Left lung (tissue), 10 donors: ENCODE data around the gene MAP3K4. TPM values are rescaled to one million over a fixed set of nuclear protein-coding genes. Genes with fewer than 3 reads are reported as not detected.

Experiments
- ATAC-seq: fragments of 200-7000 bp; cut with Tn5 transposase; one replicate; pipeline ENCODE4 v1.9.1; 2020; ENCODE audit warnings: moderate library complexity
- DNase-seq, 4 donors: peaks; one replicate each; pipeline ENCODE4 v3.0.0-alpha.2; 2013 to 2020
- H3K27ac ChIP-seq, 2 donors: fragments of 200-600 bp; sonication (generic) in 1 of 2; one replicate each; pipeline versions ENCODE4 v1.5.0 to v1.8.0; 2020 to 2021
- H3K27me3 ChIP-seq, 2 donors: fragments of 200-600 bp; sonication (generic) in 1 of 2; one replicate each; pipeline versions ENCODE4 v1.5.0 to v1.8.0; 2020 to 2021
- H3K36me3 ChIP-seq, 2 donors: fragments of 200-600 bp; sonication (generic) in 1 of 2; one replicate each; pipeline versions ENCODE4 v1.5.0 to v1.8.0; 2020 to 2021
- H3K4me1 ChIP-seq, 2 donors: fragments of 200-600 bp; one replicate each; pipeline ENCODE4 v1.8.0; 2021
- H3K4me3 ChIP-seq, 2 donors: fragments of 200-600 bp; sonication (generic) in 1 of 2; one replicate each; pipeline versions ENCODE4 v1.5.0 to v1.8.0; 2020 to 2021; ENCODE audit warnings: mild to moderate bottlenecking in 1 of 2
- H3K9me3 ChIP-seq, 2 donors: fragments of 200-600 bp; sonication (generic) in 1 of 2; one replicate each; pipeline versions ENCODE4 v1.5.0 to v1.8.0; 2020 to 2021
- intact Hi-C, 2 donors: fragments of 100-400 bp; cut with DNase I; formaldehyde crosslinking; loops; one replicate each; pipeline versions ENCODE4 v1.11.2 to v1.14.2; 2022
- polyA plus RNA-seq, 6 donors: library from polyadenylated mRNA; unstranded; fragments of 120-200 nt; gene quantifications; one replicate each; pipeline ENCODE4 v1.2.1, GENCODE V29; 2013; ENCODE audit not compliant: insufficient read length in 6 of 6
- total RNA-seq, 2 donors: library from RNA; stranded (reverse); fragmentation: NEBNext Ultra II Directional; extraction: Animal tissue kit (Norgen Biotek cat#: 25700); gene quantifications; one replicate each; pipeline ENCODE4 v1.2.1, GENCODE V29; 2021
- TF ChIP-seq, protein P1 (sequence below), 2 donors: fragments of 200-600 bp; sonication (generic) in 1 of 2; IDR thresholded peaks; one replicate each; pipeline versions ENCODE4 v1.5.0 to v1.8.0; 2021; ENCODE audit warnings: antibody characterized with exemption in 2 of 2
- donor health status: DM: no; HTN: yes; CAD: no.
- donor health status: DM: no; HTN: no; CAD: no.

MAP3K4 gene
- total and polyA plus RNA-seq, 8 donors: 35.6 to 51.8 (median 45.8) TPM

DNA sequence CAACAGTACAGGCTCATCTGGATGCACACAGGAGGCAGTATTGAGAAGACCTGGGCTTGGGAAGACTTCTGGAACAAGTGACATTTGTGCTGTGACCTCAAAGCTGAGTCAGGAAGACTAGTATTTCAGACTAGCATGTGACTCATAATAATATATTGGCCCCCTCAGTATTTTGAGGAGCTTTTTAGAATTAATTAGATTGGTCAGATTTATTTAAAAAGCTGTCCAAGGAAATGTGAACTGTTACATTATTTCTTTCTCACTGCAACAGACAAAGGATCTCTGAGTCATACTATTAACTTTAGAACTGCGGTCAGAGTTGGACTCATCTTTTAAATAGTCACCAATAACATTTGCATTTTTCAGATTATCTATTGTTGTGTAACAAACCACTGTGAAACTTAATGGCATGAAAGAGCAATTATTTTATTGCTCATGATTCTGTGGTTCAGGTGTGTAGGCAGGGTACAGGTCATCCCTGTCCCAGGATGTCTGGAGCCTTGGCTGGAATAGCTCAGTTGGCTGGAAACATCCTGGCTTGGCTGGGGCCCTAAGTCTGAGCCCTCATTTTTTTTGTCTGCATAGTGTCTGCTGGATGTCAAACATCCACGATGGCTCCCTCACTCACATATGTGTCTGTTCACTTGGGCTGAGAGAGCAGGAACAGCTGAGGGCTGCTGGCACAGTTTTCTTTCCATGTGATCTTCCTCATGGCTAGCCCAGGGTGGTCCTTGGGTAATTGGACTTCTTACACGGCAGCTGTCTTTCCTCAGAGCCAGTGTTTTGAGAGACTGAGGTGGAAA is 46.9 kb downstream of the MAP3K4 start:
- Histone ChIP-seq H3K36me3 (peaks cover 0 to 21% of the 10 kb centered on the region in 2 donors), H3K27ac (peak overlapping the region in 1 of 2 donors; percentile 65), H3K27me3 (no peaks in the 10 kb centered on the region), H3K4me1 (peaks cover 0 to 7% of the 10 kb centered on the region in 2 donors), H3K9me3 (no peaks in the 10 kb centered on the region), H3K4me3 (no peak overlapping the region)
- intact Hi-C loops: no loop called here
- ATAC-seq (peak; percentile 74), DNase-seq (peak in 3 of 4 donors; percentile 41 to 87 (median 83))
- TF ChIP-seq, protein P1, sequence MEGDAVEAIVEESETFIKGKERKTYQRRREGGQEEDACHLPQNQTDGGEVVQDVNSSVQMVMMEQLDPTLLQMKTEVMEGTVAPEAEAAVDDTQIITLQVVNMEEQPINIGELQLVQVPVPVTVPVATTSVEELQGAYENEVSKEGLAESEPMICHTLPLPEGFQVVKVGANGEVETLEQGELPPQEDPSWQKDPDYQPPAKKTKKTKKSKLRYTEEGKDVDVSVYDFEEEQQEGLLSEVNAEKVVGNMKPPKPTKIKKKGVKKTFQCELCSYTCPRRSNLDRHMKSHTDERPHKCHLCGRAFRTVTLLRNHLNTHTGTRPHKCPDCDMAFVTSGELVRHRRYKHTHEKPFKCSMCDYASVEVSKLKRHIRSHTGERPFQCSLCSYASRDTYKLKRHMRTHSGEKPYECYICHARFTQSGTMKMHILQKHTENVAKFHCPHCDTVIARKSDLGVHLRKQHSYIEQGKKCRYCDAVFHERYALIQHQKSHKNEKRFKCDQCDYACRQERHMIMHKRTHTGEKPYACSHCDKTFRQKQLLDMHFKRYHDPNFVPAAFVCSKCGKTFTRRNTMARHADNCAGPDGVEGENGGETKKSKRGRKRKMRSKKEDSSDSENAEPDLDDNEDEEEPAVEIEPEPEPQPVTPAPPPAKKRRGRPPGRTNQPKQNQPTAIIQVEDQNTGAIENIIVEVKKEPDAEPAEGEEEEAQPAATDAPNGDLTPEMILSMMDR (IDR thresholded peaks at IDR 0.05): no peak

DNA sequence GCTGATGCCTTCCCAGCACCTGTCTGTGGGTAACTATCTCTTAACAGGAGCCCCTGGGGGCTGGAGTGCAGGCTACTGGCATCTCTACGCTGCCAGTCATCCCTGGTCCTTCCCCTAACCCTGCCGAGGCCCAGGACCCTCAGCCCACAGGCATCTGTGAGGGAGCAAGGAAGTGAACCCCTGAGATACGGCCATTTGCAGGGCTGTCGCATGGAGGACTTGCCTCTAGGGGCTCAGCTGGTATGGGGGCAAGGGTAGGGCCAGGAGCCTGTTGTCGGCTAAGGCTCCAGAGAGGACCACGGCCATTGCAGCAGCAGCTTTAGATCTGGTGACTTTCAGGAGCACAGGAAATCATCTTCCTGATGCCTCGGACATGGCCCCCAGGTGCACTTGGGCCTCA is 49.7 kb downstream of the MAP3K4 start:
- H3K4me1 ChIP-seq: no peaks in the 10 kb centered on the region
- H3K4me3 ChIP-seq: no peak overlapping the region
- H3K36me3 ChIP-seq: peaks cover 0 to 21% of the 10 kb centered on the region in 2 donors
- no peaks in the 10 kb centered on the region for H3K9me3 ChIP-seq
- no peaks in the 10 kb centered on the region for H3K27me3 ChIP-seq
- ATAC-seq (no peak), DNase-seq (no peak)
- H3K27ac ChIP-seq: no peak overlapping the region
- TF ChIP-seq, protein P1 (IDR thresholded peaks at IDR 0.05): no peak
- intact Hi-C loops: no loop called here

DNA sequence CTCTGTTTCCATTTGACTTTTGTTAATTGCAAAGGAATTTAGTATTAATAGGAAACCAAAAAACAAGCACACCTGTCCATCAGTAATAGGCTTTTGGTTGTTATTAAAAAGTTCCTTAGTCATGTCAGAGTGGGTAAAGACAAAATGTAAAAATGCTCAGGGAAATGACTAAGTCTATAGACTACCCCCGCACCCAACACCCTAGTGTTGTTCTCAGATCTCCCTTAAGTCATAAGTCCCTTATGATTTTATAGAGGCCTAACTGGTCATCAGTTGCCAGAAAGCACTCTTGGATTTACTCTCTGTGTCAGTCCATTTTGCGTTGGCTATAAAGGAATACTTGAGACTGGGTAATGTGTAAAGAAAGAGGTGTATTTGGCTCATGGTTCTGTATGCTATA is 52.8 kb downstream of the MAP3K4 start:
- Histone ChIP-seq H3K4me1 (no peaks in the 10 kb centered on the region), H3K27ac (no peak overlapping the region), H3K4me3 (no peak overlapping the region), H3K27me3 (no peaks in the 10 kb centered on the region), H3K36me3 (peaks cover 0 to 16% of the 10 kb centered on the region in 2 donors), H3K9me3 (no peaks in the 10 kb centered on the region)
- intact Hi-C loops: no loop called here
- no peak for DNase-seq
- ATAC-seq: no peak
- TF ChIP-seq, protein P1 (IDR thresholded peaks at IDR 0.05): no peak

DNA sequence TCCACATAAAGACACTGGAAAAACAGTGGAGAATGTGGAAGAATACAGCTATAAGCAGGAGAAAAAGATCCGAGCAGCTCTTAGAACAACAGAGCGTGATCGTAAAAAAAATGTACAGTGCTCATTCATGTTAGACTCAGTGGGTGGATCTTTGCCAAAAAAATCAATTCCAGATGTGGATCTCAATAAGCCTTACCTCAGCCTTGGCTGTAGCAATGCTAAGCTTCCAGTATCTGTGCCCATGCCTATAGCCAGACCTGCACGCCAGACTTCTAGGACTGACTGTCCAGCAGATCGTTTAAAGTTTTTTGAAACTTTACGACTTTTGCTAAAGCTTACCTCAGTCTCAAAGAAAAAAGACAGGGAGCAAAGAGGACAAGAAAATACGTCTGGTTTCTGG is 57.1 kb downstream of the MAP3K4 start:
- no peak overlapping the region for H3K4me3 ChIP-seq
- intact Hi-C loops: no loop called here
- H3K27ac ChIP-seq: no peak overlapping the region
- H3K36me3 ChIP-seq: peaks cover 0 to 17% of the 10 kb centered on the region in 2 donors
- DNase-seq (no peak), ATAC-seq (no peak)
- no peaks in the 10 kb centered on the region for H3K9me3 ChIP-seq
- TF ChIP-seq, protein P1 (IDR thresholded peaks at IDR 0.05): no peak
- no peaks in the 10 kb centered on the region for H3K27me3 ChIP-seq
- no peaks in the 10 kb centered on the region for H3K4me1 ChIP-seq

DNA sequence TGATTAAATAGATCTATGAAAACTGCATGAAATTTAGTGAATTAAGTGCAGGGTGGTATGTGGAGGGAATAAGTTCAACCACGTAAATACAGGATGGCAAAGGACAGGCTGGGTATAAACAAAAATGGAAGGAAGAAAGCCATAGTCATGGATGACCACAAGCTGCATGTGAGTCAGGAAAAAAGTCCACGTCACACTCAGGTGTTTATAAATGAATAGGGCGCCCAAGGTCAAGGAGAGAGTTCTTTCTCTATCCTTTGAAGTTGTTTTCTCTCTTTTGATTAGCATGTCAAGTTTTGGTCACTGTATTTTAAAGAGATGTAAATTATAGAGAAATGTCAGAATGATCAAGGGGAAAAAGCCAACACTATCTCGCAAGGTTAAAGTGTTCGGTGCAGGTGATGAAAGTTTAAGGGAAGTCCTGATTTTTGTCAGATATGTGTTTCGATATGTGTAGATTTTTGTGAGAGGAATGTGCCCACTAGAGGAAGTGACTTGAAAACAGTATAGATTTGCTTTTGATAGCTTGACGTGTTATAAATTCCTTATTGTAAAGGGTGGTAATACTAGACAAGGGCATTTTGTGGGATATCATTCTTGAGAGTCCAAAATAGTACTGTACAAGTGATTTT is 58.7 kb downstream of the MAP3K4 start:
- Histone ChIP-seq H3K27ac (no peak overlapping the region), H3K4me1 (no peaks in the 10 kb centered on the region), H3K27me3 (no peaks in the 10 kb centered on the region), H3K4me3 (no peak overlapping the region), H3K36me3 (peaks cover 0 to 17% of the 10 kb centered on the region in 2 donors), H3K9me3 (no peaks in the 10 kb centered on the region)
- ATAC-seq (no peak), DNase-seq (no peak)
- intact Hi-C loops: no loop called here
- TF ChIP-seq, protein P1 (IDR thresholded peaks at IDR 0.05): no peak
